GM19239 (cell line): ENCODE results near the gene TMPRSS6.
A peak's percentile ranks its signal among the peaks of the same experiment; 100 is the strongest.

Experiments
- DNase-seq: peaks from one replicate; pipeline ENCODE4 v3.0.0; 2011; ENCODE audit warnings: low spot score; ENCODE audit not compliant: insufficient read length
- FAIRE-seq: peaks from 2 replicates; lab custom pipeline; 2011; peaks lifted over from hg19 to GRCh38; lab: Jason Lieb, UNC

Gene TMPRSS6

DNA sequence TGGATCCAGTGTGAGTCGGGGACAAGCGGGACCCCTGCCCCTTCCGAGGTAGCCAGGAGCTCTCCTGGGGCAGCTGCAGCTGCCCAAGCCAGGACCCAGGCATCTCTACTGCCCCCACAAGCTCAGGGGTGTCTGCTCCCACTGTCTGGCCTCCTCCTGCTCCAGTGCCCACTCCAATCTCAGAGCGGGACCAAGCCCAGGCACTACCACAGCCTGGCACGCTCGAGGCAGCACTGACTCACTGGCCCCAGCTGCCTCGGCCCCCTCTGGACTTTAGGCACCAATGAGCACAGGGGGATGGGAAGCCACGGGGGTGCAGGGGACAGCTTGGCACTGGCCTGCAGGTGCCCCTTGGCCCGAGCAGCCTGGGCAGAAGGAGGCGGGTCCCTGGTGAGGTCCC lies 32.0 kb upstream of the TMPRSS6 start:
- DNase-seq (no peak), FAIRE-seq (no peak)

DNA sequence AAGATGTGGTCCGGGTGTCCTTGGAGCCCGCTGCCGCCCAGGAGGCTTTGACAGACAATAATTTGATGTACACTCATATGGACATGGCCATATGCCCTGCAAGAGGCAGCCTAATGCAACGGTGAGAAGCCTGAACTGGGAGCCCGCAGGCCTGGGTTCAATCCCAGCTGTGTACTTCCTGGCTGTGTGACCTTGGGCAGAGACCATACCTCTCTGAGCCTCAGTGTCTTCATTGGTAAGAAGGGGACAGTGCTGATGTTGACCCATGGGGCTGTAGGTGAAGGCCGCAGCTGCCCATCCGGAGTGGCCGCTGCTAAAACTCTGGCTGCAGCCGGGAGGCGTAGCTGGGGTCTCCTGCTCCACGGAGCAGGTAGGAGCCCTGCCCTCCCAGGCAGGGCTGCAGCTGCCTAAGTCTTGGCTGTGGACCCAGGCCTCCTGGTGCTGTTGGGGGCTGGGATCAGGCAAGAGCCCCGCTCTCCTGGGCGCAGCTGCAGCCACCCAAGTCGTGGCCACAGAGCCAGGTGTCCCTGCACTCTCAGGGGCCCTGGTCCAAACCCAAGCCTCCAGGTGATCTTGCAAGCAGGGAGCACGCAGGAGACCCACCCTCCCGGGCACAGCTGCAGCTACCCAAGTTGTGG lies 31.3 kb upstream of the TMPRSS6 start:
- FAIRE-seq, result no peak
- DNase-seq, result no peak

DNA sequence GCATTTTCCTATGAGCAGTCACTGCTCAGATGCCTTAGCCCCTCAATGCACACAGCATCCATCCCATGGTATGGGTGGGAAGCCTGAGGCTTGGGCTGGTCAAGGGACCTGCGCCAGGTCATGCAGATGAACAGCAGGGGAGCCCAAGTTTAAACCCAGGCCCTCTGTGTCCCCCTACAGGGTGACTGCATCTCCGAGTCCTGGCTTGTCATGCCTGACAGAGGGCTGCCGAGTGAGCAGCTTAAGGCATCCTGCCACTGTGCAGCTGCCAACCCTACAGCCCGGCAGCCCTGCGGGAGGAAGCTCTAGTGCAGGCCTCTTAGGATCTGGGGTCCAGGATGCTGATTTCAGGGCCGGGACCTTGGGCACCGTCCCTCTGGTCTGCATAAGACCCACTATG lies 30.2 kb upstream of the TMPRSS6 start:
- DNase-seq (no peak), FAIRE-seq (no peak)

DNA sequence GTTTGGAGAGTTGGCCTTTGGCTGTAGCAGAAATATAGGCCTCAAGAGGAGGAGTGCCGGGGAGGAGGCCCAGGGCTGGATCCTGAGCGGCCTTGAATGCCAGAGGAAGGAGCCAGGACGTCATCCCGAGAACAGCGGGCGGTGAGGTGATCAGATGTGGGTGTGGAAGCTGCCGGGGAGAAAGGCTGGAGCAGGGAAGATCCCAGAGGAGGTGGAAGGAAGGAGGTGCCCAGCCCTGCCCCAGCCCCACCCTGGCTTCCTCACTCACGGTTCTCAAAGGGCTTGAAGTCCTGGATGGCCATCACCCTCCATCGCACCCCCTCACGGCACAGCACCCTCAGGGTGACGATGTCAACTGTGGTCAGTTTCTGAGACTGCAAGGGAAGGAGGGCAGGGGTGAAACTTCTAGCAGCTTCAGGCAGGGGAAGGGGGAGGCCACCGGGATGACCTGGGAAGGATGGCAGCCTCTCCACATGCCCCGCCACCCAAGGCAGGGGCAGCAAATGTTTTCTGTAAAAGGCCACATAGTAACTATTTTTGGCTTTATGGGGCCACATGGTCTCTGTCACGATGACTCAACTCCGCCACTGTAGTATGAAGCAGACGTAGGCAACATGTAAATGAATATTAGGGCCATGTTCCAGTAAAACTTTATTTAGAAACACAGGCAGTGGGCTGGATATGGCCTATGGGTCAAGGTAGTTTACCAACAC lies 29.5 kb upstream of the TMPRSS6 start:
- DNase-seq, result no peak
- FAIRE-seq, result no peak

DNA sequence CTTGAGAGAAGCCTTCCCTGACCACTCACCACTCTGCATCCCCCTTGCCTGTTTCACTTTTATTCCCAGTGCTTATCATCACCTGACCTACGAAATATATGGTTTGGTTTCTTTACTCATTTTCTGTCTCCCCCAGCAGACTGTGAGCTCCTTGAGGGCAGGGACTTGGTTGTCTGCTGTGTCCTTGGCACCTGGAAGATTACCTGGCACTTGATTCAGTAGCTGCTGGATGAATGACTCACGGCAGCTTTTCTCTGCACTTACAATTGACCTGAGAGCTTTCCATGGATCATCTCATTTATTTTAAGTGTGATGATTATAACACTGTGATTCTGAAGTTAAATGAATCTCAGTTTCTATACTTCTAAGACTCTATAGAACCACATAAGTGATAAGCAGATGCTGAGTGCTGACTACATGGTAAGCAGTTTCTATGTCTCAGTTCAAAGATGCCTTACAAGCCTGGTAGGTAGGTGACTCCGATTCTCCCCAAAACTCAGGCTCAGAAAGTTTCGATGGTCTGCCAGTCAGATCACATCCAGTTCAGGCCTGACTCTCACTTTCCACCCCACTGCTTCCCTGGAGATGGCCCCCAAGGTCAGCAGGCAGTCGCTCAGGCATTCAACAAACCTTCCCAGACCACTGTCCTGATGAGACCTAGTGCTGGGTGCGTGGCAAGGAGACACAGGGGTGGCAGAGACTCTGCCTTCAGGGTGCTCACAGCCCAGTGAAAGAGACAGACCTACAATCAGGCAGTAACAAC lies 28.6 kb upstream of the TMPRSS6 start:
- peak; percentile 85 for FAIRE-seq
- no peak for DNase-seq

DNA sequence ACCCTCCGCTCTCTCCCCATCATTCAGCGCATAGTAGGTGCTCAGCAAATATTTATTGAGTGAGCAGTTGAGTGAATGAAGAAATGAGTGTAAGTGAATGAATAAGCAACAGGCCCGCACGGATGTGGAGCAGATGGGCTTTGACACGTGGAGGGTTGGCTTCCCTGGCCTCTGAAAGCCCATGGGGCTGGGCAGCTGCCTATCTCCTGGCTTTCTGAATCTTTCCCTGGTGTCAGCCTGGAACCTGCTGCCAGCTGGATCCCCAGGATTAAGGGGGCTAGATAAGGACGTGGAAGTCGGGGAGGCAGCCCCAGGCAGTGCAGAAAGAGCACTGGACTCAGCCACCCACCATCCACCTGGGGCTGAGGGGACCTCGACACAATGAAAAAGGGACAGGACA lies 27.6 kb upstream of the TMPRSS6 start:
- no peak for FAIRE-seq
- DNase-seq, result no peak

DNA sequence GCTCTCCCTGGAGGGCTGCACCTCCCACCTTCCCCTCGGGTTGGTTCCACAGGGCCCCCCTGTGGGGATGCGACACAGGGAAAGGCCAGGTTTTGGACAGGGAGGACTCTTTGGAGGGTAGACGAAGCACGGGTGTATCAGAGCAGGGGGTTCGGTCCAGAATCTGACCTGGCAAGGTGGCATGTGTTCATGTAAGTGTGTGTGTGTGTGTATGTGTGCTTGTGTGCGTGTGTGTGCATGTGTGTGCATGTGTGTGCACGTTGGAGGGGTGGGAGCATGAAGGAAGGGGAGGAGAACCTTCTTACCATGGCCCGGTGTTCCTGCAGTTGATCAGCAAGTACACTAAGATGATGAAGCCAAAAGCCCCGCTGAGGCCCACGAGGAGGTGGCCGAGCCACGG lies 25.5 kb upstream of the TMPRSS6 start:
- no peak for DNase-seq

DNA sequence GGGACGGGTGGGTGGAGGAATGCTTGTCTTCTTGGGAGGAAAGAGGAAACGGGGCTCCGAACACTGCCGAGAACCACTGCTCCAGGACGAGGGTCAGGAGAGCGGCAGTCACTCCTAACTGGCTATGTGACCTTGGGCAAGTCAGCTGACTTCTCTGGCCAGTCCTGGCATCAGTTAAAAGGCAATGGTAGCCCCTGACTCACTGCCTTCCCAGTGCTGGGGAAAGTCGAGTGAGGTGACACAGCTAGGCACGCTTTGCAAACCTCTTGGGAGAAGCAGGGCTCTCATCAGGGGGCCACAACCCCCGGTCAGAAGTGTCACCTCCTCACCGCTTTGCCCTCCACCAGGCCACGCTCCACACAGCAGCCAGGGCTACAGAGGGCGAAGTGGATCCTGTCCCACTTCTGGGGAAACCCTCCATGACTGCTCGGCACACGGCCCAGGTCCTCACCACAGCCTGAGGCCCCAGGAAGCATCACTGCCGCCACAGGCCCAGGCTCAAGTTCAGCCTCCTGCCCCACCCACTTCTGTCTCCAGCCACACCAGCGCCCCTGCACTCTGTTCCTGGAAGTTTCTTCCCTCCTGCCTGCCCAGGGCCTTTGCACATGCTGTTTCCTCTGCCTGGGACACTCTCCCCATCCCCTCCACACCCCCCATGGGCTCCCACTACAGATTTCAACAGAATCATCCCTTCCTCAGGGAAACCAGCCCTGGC lies 23.9 kb upstream of the TMPRSS6 start:
- FAIRE-seq (no peak), DNase-seq (no peak)

More for the DNA sequence above, 25.5 kb upstream of the TMPRSS6 start:
- no peak for FAIRE-seq

DNA sequence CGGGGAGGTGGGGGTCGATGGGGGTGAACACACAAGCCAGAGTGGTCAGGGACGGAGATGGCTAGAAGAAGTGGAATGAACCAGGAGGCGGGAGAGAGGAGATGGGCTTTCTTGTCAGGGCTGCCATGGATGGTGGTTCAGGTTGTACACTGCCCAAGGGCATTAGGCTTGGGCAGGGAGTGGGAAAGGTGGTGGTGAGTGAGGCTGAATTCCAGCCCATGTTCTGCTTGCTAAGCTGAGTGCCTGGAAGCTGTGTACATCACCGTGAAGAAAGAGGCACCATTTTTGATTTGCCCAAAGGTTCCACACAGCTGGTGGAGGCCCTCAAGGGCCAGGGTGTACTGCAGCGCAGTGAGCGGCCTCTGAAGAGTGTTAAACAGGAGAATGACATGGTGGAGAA lies 23.3 kb upstream of the TMPRSS6 start:
- DNase-seq (no peak), FAIRE-seq (no peak)

DNA sequence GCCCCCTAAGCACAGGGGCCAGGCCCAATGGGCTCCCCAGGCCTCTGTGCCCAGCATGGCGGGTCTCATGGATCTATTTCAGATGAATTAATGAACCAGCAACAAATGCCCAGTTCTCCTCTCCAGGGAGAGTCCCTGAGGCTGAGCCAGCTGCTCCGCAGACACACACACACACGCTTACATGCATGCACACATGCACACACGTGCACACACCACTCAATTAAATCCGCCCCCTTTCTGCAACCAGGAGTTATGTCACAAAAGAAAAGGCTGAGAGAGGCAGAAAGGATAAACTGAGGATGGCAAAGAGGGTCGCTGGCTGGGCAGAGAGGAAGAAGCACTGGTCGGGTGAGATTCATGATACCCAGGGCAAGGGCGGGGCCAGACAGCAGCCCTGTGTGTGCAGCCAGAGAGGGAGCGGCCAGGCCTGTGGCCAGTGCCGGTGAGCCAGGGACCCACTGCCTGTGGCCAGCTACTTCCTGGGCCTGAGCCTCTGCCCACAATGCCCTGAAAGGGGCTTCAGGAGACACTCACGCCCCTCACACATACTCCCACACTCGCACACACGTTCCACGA lies 20.4 kb upstream of the TMPRSS6 start:
- FAIRE-seq (no peak), DNase-seq (no peak)

DNA sequence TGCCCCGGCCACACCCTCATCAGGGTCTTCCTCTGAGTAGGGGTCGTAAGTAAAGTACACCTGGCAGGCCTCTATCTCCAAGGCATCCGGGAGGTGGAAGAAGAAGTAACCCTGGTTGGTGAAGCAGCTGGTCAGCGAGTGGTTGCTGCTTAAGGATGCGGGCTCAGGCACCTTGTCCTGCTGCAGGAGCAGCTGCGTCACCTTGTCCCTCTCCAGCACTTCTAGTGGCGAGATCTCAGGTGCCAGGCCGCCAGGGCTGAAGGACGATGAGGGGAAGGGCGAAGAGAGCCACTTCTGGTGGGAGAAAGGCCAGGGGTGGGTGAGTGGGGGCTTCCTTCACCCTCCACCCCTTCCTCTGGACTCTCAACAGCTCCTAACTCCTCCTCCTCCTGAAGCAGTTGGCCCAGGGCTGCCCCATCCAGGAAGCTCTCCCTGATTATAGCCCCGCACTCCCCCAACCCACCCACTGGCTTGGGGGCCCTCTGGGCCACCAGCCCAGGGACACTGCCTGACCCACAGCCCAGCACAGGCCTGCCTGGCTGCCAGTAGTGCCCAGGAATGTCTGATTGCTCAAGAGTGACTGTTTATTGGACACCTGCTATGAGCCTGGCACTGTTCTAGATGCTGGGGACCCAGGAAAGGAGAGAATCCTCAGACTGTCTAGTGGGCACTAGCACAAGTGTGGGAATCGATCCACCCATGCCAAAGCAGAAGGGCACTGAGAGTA lies 19.2 kb upstream of the TMPRSS6 start:
- DNase-seq, result no peak
- FAIRE-seq, result no peak

DNA sequence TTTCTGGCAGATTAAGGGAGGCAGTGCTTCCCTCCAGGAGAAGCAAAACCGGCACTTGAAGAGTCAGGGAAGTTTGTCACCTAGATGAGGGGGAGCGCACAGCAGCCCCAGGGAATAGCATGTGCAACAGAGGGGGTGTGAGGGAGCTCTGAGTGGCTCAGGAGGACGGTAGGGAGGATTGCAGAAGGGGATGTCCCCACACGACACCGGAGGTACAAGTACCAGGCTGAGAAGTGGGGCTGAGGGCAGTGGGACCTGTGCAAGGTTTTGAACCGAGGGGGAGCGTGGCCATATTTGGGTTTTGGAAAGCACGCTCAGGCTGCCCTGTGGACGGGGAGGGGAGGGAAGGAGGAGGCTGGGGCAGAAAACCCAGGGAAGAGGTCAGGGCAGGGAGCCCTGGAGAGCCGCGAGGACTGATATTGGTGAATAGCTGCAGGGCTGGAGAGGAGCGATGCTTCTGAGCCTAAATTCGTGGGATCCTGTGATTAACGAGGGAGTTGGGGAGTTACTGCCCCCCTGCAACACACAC lies 17.9 kb upstream of the TMPRSS6 start:
- FAIRE-seq (no peak), DNase-seq (no peak)

DNA sequence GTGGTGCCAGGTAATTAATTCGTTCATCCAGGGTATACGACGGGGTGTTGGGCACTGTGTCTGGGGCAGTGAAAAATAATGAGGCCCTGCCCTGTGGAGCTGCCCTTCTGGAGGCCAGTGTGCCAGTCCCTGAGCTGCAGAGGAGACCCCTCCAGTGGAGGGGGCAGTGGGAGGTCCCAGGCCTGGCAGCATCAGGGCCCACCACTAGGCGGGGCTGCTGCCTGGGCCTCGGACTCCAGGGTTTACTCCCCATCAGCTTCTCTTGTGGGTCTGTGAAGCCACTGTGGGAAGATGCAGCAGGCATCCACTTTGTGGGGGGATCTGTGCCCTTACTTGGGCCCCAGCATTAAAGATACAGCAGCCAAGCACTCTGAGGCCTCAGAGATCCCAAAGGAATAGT lies 17.4 kb upstream of the TMPRSS6 start:
- FAIRE-seq (no peak), DNase-seq (no peak)

DNA sequence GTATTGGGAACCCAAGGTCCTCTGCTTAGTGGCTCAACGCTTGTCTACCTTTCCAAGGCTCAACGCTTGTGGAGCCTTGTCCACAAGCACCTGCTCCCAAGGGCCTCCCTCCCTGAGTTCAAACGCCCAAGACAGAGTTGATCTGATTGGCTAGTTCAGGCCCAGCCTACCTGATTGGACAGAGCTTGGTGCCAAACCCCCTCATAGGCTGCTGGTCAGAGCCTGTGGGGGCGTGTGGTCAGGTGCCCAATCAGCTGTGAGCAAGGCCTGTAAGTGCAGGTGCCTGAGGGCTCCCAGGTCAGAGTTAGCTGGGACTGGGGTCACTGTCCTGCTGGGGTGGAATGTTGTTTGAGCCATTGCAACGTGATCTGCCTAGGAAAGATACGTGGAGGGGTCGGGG lies 16.9 kb upstream of the TMPRSS6 start:
- DNase-seq (no peak), FAIRE-seq (peak; percentile 37)

DNA sequence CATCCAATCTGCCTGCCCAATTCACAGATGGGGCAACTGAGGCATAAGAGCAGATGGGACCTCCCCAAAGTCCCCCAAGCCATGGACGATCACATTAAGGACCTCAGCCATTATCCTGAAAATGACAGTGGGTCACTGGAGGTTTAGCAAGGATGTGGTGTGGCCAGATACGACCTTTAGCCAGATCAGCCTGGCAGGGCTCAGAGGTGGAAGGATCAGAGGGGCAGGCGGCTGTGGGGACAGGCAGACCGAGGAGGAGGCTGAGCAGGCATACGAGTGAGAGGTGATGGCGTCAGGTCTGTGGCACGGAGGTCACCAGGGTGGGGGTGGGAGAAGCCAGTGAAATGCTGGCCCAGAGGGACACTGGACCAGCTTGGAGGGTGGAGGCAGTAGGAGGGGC lies 14.1 kb upstream of the TMPRSS6 start:
- FAIRE-seq, result no peak

DNA sequence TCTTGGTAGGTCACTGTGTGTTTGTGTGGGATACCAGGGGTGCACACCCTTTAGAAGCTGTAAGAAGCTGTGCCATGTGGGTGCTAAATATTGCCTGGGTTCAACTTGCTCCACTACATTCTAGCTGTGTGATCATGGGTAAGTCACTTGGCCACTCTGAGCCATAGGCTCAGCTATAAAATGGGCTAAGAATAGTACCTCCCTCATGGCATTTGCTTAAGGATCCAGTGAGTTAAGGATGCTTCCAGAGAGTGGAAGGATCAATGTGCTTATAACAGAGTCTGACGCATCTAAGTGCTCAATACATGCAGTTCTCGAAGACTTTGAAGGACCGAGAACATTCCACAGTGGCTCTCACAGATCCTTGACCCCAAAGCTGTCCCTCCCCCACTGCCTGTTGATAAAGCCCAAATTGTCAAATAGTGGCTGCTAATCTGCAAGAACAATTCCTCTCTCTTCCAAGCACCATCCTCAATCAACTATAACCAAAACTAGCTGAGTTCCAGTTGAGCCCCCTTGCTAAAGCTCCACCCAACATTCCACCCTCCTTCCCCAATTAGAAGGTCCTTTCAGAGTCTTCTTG lies 13.2 kb upstream of the TMPRSS6 start:
- no peak for FAIRE-seq

More for the DNA sequence above, 14.1 kb upstream of the TMPRSS6 start:
- DNase-seq, result no peak

DNA sequence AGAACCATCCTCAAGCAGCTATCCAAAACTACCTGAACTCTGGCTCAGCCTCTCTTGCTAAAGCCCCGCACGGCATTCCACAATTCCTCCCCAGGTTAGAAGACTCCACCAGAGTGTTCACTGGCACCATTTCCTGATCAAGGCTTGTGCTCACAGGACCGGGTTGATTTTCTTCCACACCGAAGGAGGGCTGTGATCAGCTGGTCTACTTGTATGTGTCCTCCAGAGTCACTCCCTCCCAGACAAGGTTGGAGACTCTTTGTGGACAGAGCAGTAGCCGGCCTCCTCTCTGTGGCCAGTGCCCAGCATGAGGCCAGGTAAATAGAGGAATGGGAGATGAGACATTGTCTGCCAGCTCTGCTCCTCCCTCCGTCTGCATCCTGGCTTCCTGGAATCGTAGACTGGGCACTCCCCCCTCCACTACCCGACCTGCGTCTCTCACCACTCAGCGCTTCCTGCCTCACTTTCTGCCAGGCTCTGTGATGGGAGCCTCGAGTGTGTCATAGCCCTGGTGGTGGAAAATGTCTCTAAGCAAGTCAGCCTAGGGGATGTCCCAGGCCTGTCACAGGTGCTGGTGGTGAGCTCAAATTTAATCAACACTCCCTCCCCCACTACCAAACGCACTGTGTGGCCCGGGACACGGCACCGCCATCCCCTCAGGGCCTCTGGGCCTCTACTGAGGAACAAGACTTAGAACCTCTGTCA lies 12.5 kb upstream of the TMPRSS6 start:
- FAIRE-seq (peak; percentile 95), DNase-seq (peak; percentile 83)

More for the DNA sequence above, 13.2 kb upstream of the TMPRSS6 start:
- DNase-seq, result no peak

DNA sequence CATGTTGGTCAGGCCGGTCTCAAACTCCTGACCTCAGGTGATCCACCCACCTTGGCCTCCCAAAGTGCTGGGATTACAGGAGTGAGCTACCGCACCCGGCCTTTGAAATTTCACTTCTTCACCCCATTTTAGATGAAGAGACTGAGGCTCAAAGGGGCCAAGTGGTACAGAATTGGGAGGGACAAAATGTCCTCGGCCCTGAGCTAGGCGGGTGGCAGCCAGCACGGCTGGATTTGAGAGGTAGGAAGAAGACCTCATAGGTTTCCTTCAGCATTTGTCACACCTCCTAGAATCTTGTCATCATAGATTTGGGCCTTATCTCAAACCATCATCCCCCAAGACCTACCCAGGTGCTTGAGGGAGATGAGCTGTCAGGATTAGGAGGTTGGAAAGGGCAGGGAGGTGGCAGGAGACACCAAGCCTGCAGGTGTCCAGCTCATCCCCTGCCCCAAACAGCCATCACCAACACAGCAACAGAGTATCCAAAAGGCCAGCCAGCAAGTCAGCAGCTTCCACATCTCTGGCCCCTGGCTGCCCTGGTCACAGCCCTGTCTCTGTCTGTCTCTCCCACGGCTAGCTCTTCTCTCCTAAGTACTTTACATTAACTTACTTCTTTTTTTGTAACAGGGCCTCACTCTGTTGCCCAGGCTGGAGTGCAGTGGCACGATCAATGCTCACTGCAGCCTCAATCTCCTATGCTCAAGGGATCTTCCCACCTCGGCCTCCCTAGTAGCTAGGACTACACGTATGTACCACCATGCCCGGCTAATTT lies 11.2 kb upstream of the TMPRSS6 start:
- no peak for DNase-seq
- no peak for FAIRE-seq
